GM10248 (cell line): ENCODE data around the gene SLC41A3.

ENCODE experiments used
- CTCF ChIA-PET: fragments of 300-600 bp; sonication (Branson Sonifier 250); formaldehyde crosslinking; extraction: SDS; loops from one replicate; lab custom pipeline; 2021; ENCODE audit warnings: antibody characterized with exemption; lab: Yijun Ruan, JAX
- POLR2A ChIA-PET: fragments of 350-650 bp; sonication (Branson Sonifier 250); formaldehyde crosslinking; extraction: SDS; loops from one replicate; lab custom pipeline; 2020; ENCODE audit warnings: antibody characterized with exemption; lab: Yijun Ruan, JAX
- DNase-seq: peaks from one replicate; pipeline ENCODE4 v3.0.0; 2012; ENCODE audit errors: extremely low spot score
- TF ChIP-seq, protein P1 (sequence below): IDR thresholded peaks from 2 replicates; pipeline ENCODE4 v1.5.1; 2012; ENCODE audit warnings: mild to moderate bottlenecking, low read depth; ENCODE audit errors: extremely low read depth, missing control alignments, control extremely low read depth

SLC41A3 gene

DNA sequence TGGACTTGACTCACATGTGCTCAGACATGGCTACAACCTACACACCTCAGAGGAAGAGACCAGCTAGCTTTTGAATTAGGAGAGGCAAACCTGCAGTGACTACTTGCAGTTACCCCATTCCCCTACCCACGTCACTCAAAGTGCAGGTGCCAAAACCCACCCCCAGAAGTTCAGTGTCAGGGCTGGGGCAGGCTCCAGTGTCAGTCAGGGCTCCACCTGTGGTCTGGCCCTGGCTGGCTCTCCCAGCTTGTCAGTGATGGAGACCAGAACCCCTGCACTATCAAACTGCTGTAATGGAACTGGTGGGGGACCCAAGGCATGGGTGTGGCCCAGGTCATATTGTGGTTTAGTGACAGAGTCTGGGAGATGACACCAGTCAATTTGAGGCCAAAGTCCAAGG, 32.6 kb upstream of the SLC41A3 start:
- ChIA-PET CTCF (interaction anchor here (1.0 kb wide), 1 partner anchor 18 kb away, joined by 4 read pairs; no protein-coding TSS in a partner anchor), POLR2A (no interaction called here)
- TF ChIP-seq, protein P1, sequence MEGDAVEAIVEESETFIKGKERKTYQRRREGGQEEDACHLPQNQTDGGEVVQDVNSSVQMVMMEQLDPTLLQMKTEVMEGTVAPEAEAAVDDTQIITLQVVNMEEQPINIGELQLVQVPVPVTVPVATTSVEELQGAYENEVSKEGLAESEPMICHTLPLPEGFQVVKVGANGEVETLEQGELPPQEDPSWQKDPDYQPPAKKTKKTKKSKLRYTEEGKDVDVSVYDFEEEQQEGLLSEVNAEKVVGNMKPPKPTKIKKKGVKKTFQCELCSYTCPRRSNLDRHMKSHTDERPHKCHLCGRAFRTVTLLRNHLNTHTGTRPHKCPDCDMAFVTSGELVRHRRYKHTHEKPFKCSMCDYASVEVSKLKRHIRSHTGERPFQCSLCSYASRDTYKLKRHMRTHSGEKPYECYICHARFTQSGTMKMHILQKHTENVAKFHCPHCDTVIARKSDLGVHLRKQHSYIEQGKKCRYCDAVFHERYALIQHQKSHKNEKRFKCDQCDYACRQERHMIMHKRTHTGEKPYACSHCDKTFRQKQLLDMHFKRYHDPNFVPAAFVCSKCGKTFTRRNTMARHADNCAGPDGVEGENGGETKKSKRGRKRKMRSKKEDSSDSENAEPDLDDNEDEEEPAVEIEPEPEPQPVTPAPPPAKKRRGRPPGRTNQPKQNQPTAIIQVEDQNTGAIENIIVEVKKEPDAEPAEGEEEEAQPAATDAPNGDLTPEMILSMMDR = no peak
- DNase-seq = no peak

DNA sequence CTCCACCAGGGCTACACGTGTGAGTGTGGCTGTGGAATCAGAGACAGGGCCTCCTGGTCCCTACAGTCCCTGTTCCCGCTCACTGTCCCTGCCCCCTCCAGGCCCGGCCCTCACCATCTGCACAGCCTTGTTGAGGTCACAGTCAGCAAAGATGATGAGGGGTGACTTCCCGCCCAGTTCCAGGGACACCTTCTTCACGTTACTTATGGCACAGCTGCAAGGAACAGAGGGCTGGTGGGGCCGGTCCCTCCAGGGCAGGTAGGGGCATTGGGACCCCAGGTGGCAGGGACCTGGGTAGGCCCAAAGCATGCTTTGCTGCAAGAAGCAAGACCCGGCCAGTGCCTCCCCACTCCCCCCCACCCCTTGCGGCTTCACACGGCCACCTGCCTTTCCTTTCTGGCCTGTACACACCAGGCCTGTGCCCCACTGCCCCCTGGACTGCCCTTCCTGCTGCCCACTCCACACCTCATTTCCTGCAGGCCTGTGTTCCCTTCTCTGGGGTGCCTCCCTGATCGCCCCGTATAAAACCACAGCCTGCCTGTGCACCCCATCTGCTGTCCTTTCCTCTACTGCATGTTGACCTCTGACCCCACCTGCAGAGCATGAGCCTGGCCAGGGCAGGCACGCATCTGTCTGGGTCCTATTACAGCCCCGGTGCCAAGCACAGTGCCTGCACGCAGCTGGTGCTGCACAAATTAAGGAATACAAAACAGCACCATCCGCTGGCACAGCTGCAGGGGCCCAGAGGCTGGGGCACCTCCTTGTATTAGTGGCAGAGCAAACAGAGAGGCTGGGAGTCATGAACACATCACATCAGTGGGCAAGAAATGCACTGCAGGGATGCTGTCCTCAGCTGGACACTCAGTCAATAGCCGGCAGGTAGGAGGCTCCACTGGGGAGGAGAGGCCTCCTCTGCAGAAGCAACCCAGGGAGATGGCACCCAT, 30.8 kb upstream of the SLC41A3 start:
- no peak for DNase-seq
- ChIA-PET POLR2A (no interaction called here), CTCF (no interaction called here)
- TF ChIP-seq, protein P1 = no peak

GRCh38 chr3:126113733-126114442, 30.0 kb upstream of the SLC41A3 start:
- TF ChIP-seq, protein P1 = no peak
- no peak for DNase-seq
- ChIA-PET CTCF (no interaction called here), POLR2A (no interaction called here)

DNA sequence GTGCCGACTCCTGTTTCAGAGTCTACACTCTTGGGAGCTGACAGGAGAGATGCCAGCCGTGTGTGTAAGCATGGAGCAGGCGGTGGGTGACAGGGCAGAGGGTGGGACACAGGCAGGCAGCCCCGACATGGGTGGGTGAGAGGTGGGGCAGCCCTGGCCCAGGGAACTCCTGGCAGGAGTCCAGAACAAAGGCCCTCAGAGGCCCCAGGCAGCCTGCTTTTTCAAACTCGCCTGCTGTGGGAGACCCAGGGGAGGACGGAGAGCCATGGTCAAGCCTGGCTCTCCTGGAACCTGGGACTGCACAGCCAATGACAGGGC, 29.3 kb upstream of the SLC41A3 start:
- no peak for DNase-seq
- TF ChIP-seq, protein P1 = no peak
- ChIA-PET CTCF (no interaction called here), POLR2A (no interaction called here)

GRCh38 chr3:126112531-126113237, 28.8 kb upstream of the SLC41A3 start:
- POLR2A ChIA-PET = no interaction called here
- TF ChIP-seq, protein P1 = no peak
- CTCF ChIA-PET = no interaction called here
- DNase-seq = no peak
